Occipital lobe (tissue), 2 donors: ENCODE measurements around the gene IRAK3. TPM values are rescaled to one million over a fixed set of nuclear protein-coding genes. Genes with fewer than 3 reads are reported as not detected.
A peak's percentile ranks its signal among the peaks of the same experiment; 100 is the strongest.
"Not testable (repeated sequence)": the region's sequence is repeated elsewhere in the genome, so short reads cannot be mapped to it uniquely, and the experiment has no call there.

Experiments used
- DNase-seq: peaks from one replicate; lab custom pipeline; 2025; lab: John Stamatoyannopoulos, UW
- total RNA-seq: library from RNA; depleted of rRNA; stranded (reverse); fragments of >200 nt; gene quantifications from one replicate; pipeline ENCODE4 v1.2.3, GENCODE V29; 2014

The IRAK3 gene
- total RNA-seq, 1 donor from 2014 or later, result 5.5 TPM

DNA sequence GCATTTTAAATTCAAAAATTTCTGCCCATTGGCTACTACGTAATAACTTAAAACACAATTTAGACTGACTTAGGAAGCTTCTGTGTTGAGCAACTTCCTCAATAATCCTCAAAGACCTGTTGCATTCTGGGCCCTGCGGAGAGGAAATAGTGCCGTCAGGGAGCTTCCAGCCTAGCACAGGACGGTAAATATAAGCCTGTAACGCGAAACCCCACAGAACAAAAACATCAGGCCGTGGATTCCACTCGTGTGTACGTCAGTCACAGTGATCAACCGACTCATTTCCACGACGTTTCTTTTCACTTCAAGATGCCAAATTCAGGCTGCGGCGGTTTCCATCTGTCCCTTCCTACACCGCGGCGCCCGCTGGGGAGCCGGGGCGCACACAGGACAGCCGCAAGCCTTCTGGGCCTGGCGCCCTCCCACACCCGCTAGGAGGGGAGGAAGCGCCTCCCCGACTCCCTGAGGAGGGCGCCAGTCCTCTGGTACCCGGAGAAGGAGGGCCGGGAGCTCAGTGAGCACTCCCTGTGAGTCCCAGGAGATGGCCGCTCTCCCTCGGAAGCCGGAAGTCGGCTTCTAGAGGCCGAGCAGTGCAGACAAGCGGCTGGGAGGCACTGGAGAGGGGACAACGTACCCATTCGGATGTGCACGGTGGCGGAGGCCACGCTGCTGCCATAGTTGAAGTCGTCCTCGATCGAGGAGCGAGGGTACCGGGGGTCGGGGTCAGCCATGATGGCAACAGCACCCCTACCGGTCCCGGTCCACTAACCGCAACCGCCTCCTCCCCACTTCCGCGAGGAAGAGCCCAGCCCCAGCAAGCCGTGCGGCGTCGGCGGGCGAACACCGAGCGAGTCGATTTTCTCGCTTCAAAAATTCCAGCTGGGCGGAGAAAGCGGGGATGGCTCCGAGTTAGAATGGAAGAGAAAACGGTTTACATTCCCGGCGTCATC is 19.5 kb upstream of the IRAK3 start, which contains the start of gene TMBIM4:
TMBIM4 (minus strand) TSS at position 776 of the 950 bp plus-strand sequence; CDS start at position 731, 45 bp downstream.
- DNase-seq, result peak; percentile 90

DNA sequence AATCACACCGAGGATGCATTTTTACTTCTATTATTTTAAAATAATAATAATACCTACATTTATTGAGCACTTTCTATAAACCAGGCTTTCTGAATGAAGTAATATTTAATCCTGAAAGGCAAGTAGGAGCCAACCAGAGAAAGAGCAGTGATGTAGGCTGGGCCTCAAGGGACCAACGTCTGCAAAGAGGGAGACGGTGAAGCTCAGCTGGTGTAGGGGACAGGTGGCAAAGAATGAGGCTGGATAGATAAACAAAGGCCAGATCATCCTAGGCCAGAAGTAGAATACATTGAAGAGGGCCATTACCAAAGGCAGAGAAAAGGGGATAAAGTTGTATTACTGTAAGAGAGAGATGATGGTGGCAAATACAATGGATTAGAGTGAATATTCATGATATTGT is 18.4 kb upstream of the IRAK3 start:
- DNase-seq, result no peak

DNA sequence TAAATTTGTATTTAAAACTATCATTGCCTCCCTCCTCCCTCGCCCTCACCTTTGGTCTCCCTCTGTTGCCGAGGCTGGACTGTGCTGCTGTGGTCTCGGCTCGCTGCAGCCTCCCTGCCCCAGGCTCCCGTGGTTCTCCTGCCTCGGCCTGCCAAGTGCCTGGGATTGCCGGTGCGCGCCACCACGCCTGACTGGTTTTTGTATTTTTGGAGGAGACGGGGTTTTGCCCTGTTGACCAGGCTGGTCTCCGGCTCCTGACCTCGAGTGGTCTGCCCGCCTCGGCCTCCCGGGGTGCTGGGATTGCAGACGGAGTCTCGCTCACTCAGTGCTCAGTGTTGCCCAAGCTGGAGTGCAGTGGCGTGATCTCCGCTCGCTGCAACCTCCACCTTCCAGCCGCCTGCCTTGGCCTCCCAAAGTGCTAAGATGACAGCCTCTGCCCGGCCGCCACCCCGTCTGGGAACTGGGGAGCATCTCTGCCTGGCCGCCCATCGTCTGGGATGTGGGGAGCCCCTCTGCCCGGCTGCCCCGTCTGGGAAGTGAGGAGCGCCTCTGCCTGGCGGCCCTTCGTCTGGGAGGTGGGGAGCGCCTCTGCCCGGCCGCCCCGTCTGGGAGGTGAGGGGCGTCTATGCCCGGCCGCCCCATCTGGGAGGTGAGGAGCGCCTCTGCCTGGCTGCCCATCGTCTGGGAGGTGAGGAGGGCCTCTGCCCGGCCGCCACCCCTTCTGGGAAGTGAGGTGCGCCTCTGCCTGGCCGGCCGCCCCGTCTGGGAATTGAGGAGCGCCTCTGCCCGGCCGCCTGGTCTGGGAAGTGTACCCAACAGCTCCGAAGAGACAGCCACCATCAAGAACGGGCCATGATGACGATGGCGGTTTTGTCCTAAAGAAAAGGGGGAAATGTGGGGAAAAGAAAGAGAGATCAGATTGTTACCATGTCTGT is 14.4 kb upstream of the IRAK3 start:
- DNase-seq, result not testable (repeated sequence)

DNA sequence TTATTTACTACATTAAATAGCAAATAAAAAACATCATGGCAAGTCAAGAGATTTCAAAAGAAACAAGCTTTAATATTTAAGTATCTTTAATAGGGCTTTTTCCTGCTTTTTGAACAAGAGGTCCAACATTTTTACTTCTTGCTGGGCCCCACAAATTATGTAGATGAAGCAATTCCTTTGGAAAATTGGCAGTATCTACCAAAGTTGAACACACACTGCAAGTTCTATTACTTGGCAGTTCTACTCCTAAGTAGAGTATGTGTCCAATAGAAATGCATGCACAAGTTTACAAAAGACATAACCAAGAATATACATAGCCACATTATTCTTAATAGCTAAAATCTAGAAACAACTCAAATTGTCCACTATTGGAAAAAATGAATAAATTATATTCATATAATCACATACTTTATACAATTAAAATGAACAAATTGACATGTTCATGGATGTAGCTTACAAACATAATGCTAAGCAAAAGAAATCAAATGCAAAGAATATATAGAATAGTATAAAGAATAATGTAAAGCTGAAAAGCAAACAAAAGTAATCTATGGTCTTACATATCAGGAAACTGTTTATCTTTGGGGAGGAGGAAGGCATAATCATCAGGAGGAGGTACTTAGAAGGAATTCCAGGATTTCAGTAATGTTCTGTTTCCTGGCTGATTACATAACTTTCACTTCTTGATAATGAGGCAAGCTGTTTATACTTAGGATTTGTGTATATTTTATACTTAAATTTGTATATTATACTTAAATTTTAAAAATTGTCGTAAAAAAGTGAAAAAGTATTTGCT is 12.7 kb upstream of the IRAK3 start:
- no peak for DNase-seq

DNA sequence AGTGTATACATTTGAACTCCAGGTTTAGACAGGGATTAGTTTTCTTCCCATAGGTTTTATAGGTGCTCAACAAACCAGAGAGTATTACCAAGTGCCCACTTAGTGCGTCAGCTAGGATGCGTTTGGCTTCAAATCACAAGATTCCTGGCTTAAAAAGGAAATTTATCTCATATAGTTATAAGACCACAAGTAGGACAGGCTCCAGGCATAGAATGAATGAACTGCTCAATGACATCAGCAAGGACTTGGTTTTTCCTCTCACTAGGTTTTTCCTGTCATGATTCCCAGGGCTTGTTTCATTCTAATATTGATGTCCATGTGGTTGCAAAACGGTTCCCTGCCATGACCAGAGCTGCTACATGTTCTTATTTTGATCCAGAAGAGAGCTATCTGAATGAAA is 6.1 kb upstream of the IRAK3 start:
- DNase-seq, result no peak

DNA sequence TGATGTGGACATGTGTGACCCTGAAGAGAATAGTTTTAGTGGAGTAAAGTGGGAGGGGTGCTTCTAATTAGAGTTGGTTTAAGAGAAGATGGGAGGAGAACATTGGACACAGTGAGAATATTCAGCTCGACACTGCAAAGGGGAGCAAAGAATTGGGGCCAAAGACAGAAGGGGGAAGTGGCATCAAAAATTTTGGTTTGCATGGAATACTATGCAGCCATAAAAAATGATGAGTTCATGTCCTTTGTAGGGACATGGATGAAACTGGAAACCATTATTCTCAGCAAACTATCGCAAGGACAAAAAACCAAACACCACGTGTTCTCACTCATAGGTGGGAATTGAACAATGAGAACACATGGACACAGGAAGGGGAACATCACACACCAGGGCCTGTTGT is 4.2 kb upstream of the IRAK3 start:
- DNase-seq, result not testable (repeated sequence)

DNA sequence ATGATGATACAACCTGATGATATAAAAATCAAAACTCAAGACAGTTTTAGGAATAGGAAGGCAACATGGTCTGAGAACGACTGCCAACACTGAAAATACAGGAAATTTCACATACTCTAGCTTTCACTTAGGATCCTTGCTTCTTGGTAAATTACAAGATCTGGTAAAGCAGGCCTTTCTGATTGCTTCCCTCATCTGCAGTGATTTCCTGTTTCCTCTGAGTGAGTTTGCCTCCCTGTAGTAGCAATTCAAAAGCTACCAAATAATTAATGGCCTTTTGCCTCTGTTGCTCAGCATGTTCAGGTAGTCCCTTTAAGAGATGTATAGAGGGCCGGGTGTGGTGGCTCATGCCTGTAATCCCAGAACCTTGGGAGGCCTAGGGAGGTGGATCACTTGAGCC is 2.0 kb upstream of the IRAK3 start:
- DNase-seq, result no peak

DNA sequence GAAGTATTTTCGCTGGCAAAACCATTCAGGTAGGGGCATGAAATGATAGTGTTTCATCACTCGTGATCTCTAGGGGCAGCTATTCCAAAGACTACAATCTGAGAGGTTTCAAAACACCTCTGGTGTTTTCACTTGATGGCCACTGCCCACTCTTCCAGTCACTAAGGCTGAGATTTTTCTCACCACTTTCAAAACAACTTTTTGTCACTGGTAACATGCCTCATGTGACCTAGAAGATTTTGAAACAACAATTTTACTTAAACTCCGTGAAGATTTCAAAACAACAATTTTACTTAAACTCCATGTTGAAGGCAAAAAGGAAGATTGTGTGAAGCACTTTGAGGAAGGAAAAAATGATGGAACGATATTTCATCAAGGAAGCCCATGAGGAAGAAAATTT is 1.2 kb upstream of the IRAK3 start:
- DNase-seq, result no peak

DNA sequence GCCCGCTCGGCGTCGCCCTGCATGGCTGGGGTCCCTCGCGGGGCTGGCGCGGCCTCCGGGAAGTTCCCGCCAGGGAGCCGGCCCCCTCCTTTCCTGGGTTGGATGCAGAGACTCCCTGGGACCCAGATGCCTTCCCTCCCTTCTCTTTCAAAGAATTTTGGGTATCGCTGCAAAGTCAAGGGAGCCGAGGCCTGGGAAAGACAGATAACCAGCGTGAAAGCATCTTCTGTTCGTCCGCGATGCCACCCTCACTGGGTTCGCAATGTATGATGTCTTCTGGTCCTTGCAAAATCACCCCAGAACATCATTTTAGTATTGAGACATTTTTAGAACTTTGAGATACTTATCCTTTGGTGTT is 451 bp downstream of the IRAK3 start:
- no peak for DNase-seq

DNA sequence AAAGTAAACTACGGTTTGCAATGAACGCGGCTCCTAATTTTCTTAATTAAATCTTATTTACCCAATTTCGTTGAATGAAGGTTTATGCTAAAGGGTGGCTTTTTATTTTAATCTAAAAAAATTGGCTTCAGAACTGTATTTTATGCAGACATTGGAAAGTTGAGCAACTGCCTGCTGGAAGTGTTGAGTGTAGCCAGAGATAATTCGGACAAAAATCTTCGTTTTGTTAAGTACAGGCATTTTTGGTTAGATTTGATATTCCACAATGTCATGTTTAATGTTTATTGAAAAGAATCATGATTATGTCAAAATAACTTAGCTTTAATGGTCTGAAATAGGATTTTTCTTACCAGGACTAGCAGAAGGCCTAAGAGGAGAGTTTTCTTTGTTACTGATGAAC is 875 bp downstream of the IRAK3 start:
- no peak for DNase-seq

DNA sequence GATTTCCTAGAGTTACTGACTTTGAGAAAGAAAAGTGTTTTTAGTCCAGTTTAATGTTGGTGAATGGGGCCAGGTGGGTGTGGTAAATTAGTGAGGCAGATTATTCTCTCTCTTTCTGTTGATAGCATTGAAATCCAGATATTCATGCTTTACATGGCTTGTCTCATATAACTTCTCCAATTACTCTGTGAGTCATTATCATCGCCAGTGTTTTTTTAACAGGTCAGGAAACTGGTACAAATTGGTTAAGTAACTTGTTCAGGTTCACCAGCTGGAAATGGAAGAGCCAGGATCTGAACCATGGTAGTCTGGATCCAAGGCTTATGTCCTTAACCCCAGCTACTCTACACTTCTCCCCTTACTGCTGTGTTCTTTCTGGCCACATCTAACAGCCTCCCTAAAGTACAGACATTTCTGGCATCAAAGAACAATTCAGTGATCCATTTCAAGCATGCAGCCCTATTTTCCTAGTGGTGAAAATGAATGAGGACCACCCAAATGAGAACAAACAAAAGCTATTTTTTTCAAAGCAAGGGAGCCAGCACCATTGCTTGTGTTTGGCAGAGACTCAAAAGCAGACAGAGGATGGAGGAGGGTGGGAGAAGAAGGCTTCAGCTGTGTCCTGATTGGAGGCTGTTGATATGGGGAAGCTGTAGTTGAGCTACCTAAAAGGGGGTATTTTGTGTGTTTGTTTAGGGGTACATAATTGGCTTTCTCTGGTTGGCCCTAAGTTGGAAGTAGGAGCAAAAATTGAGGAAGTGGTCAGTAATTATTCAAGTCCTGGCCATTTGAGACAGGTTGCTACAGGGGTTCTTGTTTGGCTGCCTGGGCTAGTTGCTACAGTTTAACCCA is 1.7 kb downstream of the IRAK3 start:
- DNase-seq, result no peak

DNA sequence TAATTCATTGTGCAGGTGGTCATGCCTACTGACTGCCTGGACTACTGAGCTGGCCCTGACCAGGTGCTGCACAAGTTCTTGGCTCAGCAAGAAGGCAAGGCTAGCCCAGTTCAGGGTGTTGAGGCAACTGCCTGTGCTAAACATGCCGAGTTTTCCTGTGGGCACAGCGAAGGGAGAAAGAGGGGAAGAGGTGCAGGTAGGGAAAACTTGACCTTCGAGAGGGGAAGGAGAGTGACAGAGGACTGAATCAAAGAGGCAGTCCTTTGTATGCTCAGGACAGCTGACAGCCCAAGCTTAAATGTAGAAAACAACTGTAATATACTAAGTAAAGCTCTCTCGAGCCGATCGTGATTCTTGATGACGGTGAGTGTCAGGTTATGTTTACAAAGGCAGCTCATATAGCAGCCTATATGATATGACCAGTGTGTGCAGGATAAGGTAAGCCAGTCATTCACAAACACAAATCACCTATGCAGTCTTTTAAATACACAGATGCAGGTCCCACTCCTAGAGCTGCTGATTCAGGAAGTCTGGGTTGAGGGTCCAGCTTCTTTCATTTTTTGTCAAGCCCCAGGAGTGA is 2.6 kb downstream of the IRAK3 start:
- DNase-seq, result no peak

DNA sequence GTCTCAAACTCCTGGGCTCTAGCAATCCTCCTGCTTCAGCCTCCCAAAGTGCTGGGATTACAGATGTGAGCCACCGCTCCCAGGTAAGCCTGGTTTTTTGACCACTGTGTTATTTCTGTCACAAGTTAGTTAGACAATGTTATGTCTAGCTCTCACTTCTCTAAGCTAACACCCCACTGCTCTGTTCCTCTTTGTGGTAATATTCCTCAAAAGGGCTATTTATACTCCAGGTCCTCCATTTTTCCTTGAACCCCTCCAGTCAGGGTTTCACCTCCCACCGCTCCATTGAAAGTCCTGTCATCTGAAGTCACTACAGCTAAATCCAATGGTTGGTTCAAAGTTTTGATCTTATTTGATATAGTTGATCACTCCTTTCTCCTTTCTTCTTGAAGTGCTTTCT is 5.1 kb downstream of the IRAK3 start:
- no peak for DNase-seq

DNA sequence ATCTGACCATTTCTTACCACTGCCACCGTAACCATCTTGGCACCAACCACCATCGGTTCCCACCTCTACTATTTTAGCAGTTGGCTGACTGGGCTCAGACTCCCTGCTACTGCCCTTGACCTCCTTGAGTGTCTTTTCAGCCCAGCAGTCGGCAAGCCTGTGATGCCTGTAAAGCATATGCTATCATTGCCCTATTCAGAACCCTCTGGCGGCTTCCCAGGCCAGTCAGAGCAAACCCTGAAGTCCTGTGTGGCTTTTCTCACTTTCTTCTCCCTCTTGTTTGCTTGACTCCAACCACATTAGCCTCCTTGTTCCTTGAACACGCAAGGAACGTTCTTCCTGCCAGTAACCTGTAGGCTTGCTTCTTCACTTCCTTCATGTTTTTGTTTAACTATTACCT is 6.2 kb downstream of the IRAK3 start:
- no peak for DNase-seq

DNA sequence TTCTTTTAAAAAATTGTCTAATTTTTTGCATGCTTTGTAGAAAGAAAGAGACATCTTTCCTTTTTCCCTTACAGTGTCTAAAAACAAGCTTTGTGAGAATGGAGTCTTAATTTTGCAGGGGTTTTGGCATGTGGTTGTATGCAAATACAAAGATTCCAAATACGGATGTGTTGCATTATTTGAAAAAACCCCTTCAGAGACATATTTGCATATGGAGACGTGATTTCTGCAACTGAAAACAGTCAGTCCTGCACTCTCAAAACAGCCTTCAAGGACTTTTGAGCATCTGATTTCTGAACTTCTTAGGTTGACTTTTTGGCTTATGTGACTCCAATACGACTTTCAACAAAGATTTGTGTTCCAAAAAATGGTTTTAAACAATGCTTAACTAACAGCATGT is 7.8 kb downstream of the IRAK3 start:
- no peak for DNase-seq

DNA sequence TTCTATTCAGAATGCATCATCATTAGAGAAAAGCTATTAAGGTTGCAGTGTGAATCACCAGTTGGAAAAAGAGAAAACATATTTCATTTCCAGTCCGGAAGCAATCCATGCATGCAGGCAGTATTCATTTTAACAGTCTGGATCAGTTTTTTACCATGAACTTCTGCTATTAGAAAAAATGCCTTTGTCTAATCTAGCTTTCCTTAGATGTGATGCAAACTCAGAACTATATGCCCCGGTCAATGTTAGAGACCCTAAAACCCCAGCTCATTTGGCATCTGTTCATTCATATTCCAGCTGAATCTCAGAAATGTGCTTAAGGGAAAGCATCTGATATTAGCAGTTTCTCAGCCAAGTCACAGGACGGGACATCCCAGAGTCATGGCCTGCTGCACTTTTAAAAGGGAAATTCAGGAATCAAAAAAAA is 8.5 kb downstream of the IRAK3 start:
- no peak for DNase-seq

DNA sequence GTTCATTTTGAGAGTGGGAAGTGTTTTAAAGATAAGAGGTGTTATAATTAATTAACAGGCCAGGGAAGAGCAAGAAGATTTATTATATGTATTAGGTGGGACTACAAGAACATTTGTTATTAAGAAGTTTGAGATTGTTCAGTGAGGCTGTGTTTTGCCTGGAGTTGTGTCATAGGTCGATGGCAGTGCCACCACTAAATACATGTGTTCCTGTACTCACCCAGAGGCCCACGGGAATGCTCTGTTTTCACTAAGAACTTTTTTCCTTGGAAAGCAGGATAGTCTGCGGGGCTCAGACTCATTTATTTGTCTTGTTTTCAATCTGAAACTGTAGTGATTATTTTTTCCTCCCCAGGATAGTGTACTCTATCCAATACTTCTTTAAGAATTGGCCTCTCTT is 10.1 kb downstream of the IRAK3 start:
- no peak for DNase-seq

DNA sequence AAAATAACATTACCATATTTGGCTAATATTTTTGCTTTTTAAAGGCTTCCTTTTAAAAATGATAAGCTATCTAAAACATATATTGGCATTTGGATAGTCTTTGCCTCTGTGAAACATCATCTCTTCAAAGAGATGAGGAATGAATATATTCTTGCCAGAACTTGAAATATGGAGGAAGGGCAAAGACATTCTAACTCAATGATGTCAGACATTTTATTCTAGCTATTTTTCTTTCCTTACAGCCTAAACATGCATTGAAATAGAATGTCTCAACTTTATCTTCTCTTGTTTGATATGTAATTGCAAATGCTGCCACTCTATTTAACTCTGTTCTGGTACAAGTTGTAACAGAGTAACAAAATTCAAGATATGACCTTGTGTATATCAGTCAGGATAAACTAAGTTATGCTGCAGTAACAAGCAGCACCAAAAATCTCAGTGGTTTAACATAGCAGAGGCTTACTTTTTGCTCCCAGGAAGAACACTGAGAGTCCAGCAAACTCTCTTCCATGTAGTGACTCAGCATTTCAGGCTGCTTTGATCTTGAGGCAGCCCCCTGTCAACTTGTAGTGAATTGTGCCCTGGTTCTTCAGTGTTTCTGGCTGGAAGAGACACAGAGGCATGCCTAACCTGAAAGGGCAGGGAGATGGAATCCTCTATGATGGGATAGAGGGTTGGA is 11.0 kb downstream of the IRAK3 start:
- DNase-seq, result no peak

DNA sequence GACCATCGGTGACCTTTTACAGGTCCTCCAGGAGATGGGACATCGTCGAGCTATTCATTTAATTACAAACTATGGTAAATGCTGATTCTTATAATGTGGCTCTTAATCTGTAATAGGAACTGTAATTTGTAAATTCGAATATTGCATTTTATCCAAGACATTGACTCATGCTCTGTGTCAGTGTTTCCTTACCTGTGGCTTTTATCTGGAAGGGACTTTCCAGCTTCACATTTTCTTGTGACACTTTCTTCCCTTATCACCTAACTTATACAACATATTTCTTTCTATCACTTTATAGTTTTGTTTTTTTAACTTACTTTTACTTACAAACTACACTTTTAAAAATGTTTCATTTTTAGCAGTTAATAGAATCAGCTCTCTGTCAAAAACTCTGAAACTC is 14.8 kb downstream of the IRAK3 start:
- no peak for DNase-seq

DNA sequence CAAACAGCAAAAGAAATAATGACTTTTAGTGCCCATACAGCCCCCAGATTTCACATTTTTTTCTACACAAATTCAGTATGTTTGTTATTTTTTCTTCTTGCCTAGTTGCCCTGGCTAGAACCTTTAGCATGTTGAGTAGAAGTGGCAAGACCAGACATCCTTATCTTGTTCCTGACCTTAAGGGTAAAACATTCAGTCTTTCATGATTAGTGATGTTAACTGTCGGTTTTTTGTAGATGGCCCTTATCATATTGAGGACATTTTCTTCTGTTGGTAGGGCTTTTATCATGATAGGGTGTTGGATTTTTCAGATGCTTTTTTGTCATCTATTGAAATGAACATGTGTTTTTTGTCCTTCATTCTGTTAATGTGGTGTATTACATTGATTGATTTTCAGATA is 17.1 kb downstream of the IRAK3 start:
- no peak for DNase-seq
